NCI-H82 treated with DMSO at 0.1 percent for 48 hours (cell line): ENCODE data around the gene SPATA1.

ENCODE experiments used
- DNase-seq: peaks from one replicate; lab custom pipeline; 2025; ENCODE audit not compliant: unreplicated experiment; lab: John Stamatoyannopoulos, UW

Gene SPATA1, protein sequence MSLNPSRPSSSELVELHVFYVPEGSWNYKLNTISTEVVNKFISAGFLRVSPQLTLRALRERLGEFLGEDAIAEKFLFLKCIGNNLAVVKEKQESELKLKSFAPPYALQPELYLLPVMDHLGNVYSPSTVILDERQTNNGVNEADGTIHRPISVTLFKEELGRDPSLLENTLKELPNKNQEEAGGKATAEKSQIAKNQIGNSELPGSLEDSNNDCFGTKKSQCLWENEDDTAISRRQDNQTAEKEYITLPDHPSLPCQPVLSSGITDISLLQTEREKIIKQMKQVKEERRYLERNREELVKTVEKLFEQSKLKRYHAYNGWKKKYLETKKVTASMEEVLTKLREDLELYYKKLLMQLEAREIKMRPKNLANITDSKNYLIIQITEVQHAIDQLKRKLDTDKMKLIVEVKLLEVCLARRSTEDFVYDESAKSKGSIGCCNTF

DNA sequence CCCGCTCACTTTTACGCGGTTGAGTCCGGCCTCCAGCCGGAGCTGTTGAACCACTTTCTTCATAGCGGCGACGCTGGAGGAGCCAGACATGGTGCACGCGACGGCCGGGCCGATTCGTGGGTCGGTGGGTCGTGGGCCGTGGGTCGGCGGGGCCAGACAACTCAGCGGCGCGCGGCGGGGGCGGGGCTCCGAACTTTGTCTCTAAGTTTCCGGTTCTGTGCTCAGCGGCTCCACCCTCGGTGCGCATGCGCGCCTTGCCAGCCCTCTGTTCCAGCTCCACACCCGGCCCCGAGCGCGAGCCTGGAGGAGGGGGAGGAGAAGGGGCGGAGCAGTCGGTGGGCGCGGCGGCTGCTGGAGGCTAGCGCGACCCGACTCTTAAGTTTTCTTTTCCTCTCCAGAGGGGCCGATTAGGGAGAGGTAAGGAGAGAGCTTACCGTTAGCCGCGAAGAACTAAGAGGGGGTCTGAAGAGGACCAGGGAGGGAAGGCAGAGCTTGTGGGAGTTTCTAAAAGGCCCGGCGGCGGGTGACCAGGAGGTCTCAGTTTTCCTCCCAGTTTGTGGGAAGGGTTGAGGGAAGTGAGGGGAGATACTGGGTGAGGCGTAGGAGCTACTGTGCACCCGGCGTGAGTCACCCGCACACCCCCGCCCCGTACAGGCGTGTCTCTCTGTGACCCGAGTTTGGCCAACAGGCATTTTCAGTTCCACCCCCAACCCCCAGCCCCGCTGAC is at the start of gene SPATA1, which contains the start of gene GNG5:
Gene SPATA1, plus strand, starts transcription at position 385 of the 727 bp plus-strand sequence. CDS start 9,974 bp downstream, outside the sequence.
Gene GNG5, minus strand, starts transcription at position 580 of the 727 bp plus-strand sequence. Its CDS starts 490 bp downstream, at position 90.
- DNase-seq = peak; percentile 91

DNA sequence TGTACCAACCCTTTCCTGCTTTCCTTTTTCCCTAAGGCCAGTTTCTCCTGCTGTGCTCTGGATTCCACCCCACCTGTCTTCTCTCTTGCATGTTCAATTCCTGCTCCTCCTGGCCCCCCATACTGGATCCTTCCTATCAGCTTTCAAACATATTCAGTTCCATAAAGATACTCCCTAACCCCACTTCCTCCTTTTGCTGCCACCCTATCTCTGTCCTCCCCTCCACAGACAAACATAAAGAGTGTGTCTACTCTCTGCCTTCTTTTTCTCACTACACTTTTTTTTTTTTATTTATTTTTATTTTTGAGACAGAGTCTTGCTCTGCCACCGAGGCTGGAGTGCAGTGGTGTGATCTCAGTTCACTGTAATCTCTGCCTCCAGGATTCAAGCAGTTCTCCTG is 44.1 kb upstream of the SPATA1 start:
- DNase-seq = no peak

DNA sequence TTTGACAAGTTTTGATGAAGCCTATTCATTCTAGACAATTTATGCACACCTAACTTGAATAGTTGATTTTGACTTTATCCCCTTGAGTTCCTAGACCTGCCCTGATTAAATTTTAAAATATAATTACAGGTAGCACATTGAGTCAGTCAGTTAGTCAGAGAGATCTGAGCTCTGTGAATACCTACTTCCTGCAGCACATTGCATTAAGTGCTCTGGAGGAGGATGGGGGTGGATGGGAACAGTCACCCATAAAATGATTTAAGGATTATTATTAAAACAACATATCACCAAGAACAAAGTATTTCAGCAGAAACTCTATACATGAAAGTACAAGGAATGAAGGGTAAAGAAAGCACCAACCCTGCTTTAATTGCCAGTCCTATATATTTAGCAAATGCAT is 38.9 kb upstream of the SPATA1 start:
- no peak for DNase-seq

DNA sequence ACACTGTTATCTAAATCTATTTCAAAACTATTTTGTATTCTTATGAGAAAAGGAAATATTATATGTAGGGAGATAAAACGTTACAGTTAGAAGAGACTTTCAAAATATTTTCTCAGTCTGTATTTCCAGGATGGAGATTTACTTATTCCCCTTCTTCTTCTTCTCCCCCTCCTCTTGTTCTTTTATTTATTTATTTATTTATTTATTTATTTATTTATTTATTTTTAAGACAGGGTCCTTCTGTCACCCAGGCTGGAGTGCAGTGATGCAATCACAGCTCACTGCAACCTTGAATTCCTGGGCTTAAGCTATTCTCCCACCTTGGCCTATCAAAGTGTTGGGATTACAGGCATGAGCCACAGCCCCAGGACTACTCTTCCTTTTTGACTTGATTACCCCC is 30.0 kb upstream of the SPATA1 start:
- DNase-seq = no peak

DNA sequence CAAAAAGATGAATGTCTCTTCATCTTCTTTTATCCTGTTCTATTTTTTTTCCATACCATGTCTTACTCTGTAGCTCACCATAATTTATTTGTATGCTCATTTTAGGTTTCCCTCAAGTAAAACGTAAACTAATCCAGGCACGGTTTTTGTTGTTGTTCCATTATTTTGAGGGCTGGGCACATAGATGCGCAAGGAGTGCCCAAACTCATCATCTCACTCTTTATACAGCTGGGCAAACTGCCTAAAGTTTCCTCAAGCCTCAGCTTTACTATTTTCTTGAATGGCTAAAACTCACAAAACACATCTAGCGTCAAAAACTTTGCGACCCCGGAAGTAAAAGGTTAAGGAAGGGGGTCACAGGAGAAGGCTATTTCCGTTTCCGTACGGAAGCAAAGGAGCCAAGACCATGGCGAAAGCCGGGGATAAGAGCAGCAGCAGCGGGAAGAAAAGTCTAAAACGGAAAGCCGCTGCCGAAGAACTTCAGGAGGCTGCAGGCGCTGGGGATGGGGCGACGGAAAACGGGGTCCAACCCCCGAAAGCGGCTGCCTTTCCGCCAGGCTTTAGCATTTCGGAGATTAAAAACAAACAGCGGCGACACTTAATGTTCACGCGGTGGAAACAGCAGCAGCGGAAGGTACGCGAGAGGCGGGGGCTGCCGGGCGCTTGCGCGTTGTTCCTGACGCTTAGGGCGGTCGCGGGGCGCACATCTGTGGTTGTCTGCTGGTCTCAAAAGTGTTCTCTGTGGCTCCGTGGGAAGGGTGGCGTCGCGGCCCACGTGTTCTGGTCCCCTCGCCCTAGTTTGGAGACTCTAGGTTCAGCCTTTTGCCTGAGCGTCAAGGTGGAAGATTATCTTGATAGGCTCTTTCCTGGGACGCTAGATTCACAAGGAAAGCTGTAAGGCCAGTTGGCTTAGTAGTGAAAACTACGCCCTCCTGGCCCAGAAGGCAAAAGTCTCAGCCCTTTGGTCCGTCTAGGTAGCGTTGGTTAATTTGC is 27.0 kb upstream of the SPATA1 start, which contains the start of gene RPF1:
Gene RPF1, plus strand, starts transcription at position 391 of the 993 bp plus-strand sequence. Its CDS starts 16 bp downstream, at position 407.
- peak; percentile 76 for DNase-seq

DNA sequence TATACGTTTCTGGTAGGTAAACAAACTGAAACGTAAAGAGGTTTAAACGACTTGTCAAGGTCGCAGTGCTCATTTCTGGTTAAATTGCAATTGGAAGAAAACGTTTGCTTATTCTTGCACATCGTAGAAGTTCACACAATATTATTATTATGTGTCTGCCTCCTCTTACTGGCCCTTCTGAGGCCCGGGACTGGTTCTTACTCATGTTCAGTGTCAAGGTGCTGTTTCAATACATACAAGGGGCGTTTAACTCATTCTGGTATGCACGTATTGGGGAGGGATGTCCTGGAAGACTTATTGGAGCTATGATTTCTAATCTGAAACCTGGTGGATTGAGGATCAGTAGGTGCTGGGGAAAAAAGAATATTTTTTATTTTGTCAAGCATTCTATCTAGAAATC is 26.2 kb upstream of the SPATA1 start:
- no peak for DNase-seq

DNA sequence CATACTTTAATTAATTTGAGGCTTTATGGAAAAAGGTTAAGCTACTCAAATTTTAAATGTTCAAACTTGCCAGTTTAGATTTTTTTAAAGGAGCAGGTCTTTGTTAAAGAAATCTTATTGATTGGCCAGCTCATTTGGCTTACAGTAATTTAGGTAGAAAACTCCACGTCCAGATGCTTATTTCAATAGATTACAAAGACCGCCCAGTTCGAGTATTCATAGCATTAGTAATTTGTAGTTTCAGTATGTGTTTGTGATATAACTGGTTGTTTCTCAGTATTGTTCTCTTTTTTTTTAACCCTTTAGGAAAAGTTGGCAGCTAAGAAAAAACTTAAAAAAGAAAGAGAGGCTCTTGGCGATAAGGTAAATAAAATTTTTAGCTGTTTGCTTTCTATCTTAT is 25.5 kb upstream of the SPATA1 start:
- no peak for DNase-seq

DNA sequence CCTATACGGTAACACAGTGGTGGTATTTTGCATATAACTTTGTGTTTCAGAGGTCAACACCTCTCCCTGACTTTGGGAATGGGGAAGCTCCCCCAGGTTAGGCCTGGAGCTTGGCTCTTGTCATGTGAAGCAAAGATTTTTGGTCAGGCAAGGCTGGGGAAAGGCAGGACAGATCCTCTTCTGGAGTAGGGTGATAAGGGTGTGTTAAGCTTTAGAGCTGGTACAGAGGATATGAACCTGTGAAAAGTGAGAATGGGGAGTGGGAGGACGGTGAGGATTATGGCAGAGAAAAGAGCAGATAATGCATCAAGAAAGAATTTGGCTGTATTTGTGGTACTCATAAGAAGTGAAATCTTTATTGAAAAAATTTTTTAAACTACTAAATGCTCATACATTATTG is 24.9 kb upstream of the SPATA1 start:
- no peak for DNase-seq

DNA sequence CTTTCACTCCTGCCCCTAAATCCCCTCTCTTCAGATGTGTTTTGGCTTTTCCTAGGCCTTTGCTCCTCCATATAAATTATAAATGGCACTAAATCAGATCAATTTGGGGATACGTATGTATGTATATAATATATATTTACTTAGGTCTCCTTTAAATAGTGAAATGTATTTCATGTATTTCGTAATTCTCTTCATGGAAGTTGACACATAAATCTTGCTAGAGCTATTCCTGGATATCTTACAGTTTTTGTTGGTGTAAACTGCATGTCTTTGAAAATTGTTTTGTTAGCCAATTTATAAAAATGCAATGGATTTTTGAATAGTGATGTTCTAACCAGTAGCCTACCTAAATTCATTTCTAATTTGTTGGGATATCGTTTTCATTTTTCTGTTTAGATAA is 18.1 kb upstream of the SPATA1 start:
- DNase-seq = no peak

DNA sequence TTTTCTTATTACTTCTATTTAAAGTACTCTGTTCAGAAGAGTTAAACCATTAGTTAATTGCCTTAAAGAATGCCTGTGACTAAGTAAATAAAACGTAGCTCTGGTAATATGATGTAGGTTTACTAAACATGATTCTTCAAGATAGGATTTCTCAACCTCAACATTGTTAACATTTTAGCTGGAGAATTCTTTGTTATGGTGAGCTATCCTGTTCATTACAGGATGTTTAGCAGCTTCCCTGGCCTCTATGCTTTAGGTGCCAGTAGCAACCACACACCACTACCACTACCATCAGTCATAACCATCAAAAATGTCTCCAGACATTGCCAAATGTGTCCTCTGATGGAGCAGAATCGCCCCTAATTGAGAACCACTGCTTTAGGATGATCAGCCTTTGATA is 16.4 kb upstream of the SPATA1 start:
- DNase-seq = no peak

DNA sequence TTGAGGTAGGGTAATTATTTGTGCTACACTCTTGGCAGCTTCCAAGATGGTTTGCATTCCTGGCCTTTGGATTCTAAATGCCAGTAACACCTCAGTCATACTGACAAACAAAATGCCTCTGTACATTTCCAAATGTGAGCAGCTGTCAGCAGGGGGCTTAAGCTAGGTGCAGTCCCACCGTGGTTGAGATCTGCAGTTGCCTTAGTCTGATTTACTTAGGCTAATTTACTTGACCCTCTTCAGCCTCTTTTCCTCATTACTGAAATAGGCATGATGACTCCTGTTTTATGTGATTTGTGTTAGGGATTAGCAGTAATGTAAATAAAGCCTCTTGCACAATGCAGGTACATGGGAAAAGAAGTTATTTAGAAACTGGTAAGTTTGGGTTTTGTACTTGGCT is 13.5 kb upstream of the SPATA1 start:
- DNase-seq = peak; percentile 84

DNA sequence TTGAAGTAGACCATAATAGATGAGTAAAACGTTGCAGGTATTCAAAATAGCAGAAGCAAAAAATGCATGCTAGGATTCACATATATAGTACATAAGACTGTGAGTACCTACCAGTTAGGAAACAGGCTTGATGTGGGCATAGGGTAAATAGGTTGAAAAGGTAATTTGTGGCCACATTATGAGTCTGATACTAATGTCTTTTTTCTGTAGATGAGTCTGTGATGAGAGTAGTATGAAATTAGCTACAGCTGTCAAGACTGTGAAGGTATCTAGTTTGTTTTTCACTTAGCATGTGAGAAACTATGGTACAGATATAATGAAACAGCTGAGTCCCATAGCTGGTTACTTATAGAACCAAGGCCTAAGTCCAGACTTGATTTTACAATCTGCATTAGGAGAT is 12.4 kb upstream of the SPATA1 start:
- no peak for DNase-seq

DNA sequence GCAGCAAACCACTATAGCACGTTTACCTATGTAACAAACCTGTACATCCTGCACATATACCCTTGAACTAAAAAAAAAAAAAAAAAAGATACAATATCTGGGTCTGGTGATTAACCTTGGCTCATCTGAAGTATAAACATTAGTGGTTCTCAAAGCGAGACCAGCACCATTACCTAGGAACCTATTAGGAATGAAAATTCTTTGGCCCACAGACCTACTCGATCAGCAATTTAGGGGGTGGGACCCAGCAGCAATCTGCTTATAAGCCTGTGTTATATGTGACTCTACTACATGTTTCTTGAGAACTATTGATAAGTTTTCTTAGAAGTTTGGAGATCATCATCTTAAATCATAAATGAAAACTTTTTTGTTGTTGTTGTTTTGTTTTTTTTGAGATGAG is 9.7 kb upstream of the SPATA1 start:
- DNase-seq = no peak

DNA sequence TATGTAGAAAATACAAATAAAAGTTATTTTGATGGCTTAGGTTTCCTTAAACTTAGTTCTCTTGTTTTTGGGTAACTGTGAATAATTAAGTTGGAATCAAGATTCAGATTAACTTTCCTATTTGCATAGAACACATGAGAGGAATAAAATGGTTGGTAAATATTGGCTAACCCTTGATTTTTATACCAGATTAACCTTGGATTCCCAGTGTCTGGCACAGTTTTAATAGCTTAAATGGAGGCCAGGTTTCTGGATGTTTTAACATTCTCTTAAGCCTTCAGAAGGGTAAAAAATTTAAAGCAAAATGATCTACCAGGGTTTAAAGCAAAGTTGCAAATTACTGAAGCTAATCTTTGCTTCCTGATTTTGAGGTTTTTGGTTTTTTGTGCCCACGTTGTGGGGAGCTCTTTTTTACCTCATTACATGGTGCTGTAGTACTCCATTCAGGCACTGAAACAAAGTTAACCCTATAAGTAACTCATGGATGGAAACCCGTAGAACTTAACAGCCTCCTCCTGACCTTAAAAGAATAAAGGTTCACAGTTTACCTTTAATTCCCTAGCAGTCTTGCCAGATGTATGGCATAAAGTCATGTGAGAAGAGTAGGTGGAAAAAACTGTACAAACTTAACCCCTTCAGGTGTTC is 8.4 kb upstream of the SPATA1 start:
- DNase-seq = no peak

DNA sequence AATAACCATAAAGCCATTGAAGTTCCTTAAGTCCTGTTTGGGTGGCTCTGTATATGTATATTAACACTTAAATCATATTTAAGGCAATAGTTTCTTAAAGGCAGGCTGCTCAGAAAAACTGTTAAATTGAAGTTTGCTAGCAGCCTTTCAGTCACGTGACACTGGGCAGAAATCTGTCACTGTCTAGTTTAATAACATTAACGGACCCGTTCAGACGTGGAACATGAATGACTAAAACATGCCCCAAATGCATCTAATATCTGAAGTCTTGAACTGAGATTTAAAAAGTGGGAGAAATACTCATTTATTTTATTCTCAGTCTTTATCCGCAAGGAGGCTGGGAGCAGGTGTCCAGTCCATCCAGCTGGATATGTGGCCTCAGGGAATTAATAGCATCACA is 3.3 kb upstream of the SPATA1 start:
- DNase-seq = no peak

DNA sequence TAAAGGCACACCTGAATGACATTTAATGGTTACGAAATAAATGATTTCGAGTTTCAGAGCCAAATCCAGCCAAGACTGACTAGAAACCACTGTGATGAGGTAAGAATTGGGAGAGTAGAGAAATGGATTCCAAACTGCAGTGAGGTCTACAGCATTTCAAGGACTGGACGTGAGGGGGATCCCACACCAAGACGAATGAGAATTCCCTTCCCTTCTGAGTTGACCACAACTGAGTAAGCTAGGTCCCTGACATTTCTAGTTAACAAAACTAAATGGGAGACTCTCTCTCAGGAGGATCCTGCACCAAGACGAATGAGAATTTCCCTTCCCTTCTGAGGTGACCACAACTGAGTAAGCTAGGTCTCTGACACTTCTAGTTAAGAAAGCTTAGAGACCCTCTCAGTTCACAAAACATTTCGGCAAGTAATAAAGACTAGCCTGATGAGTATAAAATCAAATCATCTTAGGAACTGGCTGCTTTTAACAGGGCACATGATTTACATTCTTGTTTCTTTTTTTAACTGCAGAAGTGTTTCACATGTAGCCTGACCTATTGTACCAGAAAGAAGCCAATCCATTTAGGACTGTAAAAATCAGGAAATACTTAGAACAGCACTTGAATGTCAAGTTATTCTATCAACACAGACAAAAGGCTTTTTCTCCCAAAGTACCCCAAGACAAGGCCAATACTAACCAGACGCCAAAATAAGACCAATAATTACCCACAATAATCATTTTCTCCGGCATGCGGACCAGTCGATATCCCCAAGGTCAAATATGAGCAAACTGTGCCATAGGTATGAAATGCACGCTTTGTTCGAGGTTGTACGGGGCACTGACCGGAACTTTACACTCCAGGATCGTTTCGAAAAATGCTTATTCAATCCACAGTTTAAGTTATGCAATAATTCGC is 1.4 kb upstream of the SPATA1 start:
- peak; percentile 20 for DNase-seq

DNA sequence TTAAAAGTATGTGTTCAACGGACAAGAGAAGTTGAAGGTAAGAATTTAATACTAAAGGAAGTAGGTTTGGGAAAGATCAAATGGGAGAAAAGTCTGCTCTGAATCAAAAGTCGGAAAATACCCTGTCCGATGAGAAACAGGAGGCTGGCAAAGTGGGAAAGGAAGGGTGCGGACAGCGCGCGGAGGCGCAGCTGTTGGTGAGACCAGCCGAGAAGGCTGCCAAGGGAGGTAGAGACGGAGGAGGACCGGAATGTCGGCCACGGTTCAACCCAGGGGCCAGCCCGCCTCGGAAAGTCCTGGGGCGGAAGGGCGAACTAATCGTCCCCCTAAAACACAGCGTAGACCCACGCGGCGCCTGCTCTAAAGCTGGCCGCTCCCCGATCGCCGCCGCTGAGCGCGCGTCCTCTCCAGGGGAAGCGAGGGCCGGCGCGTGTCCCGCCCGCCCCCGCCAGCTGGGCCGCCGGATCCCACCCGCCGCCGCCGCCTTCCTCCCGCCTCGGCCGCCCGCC is 639 bp upstream of the SPATA1 start:
- DNase-seq = peak; percentile 38

DNA sequence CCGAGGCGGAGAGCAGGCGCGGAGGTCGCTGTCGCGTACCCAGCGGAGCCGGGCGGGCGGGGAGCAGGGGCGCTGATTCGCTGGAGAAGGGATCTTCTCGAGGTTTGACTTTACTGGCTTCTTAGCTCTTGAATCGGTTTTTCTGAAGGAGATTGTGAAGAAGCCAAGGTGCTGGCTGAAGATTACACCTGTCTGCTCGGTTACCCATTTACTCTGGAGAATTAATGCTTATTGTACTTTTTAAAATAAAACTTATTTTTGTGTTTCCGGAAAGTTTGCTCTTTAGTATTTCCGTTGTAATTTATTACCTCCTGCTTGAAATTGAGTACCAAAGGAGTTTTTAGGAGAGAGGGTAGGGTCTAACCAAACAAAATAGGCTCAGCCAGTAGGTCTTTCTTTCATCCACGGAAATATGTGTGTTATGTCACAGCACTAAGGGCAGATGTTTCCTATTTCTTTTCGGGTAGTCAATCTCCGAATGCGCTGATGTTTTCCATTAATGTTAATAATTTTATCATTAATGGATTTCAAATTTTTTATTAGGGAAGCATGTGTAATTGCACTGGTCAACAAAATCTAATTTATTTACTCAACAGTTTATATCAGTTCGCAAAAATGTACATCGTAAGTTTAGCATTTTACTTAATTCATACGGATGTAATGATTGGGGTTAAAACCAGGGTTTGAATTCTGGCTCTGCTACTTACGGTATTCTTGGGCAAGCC is 705 bp downstream of the SPATA1 start:
- DNase-seq = no peak
